ENCODE results near the gene SH3PXD2A.

SH3PXD2A gene

DNA sequence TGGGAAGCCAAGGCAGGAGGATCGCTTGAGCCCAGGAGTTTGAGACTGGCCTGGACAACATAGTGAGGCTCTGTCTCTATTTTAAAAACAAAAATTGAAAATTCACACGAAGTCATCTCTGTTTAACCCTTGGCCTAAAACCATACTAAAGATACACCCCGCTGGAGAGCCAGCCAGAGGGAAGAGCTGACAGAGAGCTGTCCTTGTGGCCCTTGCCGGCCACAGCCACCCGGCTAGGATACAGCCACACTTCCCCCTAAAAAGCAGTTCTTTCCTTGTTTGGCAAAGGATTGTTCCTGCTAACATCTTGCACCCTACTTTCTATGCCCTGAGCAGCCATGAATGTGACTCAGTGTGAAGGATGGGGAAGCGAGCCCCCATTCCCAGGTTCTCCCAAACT lies 49.6 kb downstream of the SH3PXD2A start:
- in situ Hi-C loops (cut with HindIII; ENCODE audit: low sequenced_read_pairs) = no loop called here

DNA sequence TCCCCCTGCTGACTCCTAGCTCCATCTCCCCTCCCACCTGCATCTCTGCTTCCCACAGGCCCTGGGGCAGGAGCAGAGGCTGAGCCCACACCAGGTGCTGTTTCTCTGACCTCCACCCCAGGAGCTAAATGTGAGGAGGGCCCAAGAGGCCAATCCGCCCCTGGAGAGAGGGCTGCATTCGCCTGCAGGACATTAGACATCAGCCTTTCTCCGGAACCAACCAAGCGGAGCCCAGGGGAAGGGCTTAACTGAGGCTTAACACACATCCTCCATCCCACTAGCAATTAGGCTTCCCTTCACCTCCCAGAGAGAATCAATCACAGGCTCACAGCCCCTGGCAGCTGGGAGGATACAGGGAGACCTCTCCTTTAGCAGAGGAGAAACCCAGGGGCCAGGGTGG lies 50.5 kb downstream of the SH3PXD2A start:
- H3K4me3 ChIP-seq (ENCODE audit: low read depth, low read length) = no peak overlapping the region
- in situ Hi-C loops (cut with HindIII; ENCODE audit: low sequenced_read_pairs) = no loop called here
- DNase-seq (ENCODE audit: low read depth) = no peak
- TF ChIP-seq, protein P1, sequence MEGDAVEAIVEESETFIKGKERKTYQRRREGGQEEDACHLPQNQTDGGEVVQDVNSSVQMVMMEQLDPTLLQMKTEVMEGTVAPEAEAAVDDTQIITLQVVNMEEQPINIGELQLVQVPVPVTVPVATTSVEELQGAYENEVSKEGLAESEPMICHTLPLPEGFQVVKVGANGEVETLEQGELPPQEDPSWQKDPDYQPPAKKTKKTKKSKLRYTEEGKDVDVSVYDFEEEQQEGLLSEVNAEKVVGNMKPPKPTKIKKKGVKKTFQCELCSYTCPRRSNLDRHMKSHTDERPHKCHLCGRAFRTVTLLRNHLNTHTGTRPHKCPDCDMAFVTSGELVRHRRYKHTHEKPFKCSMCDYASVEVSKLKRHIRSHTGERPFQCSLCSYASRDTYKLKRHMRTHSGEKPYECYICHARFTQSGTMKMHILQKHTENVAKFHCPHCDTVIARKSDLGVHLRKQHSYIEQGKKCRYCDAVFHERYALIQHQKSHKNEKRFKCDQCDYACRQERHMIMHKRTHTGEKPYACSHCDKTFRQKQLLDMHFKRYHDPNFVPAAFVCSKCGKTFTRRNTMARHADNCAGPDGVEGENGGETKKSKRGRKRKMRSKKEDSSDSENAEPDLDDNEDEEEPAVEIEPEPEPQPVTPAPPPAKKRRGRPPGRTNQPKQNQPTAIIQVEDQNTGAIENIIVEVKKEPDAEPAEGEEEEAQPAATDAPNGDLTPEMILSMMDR (IDR thresholded peaks at IDR 0.05; ENCODE audit: low read depth, low read length, missing control alignments) = no peak

More for the DNA sequence above, 49.6 kb downstream of the SH3PXD2A start:
- DNase-seq (ENCODE audit: low read depth) = no peak
- TF ChIP-seq, protein P1 (IDR thresholded peaks at IDR 0.05; ENCODE audit: low read depth, low read length, missing control alignments) = no peak
- no peak overlapping the region for H3K4me3 ChIP-seq (ENCODE audit: low read depth, low read length)

DNA sequence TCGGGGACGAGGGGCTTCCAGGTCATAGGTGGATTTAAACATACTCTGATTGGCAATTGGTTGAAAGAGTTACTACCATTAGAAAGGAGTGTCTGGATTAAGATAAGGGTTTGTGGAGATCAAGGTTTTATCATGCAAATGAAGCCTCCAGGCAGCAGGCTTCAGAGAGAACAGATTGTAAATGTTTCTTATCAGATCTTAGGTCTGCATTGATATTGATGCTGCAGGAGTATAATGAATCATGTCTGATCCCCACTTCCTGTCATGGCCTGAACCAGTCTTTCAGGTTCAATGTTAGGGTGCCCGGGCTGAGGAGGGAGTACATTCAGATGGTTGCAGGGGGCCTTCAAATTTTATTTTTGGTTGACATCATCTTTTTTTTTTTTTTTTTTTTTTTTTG lies 51.4 kb downstream of the SH3PXD2A start:
- in situ Hi-C loops (cut with HindIII; ENCODE audit: low sequenced_read_pairs) = no loop called here
- TF ChIP-seq, protein P1 (IDR thresholded peaks at IDR 0.05; ENCODE audit: low read depth, low read length, missing control alignments) = no peak
- no peak for DNase-seq (ENCODE audit: low read depth)
- H3K4me3 ChIP-seq (ENCODE audit: low read depth, low read length) = no peak overlapping the region

DNA sequence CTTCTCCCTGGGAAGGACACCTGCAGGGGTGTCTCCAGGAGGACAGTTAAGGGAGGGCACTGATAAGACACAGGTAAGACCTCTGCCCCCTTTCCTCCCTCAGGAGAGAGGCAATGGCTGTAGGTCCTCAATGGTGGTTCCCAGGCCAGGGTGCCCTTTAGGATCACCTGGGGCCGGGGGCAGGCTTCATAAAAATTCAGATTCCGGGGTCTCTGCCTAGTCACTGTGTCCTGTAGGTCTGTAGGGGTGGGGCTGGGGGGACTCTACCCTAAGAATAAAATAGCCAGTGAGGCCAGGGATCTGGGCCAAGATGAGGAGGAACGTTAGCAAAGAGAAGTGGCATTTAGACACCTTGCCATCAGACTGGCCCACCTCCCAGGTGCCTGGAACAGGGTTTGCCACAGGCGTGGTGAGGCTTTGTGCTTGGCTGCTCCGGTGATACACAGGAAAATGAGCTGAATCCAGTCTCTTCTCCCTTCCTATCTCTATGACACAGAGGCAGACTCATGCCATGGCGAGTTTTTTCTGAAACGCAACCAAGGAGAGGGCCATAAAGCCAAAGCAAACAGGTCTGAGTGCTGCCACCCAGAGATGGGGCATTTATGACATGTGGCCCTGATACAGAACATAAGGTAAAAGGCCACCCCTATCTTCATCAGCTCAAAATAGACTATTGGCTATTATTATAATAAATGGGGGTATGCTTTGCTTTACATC lies 52.6 kb downstream of the SH3PXD2A start:
- DNase-seq (ENCODE audit: low read depth) = no peak
- H3K4me3 ChIP-seq (ENCODE audit: low read depth, low read length) = no peak overlapping the region
- TF ChIP-seq, protein P1 (IDR thresholded peaks at IDR 0.05; ENCODE audit: low read depth, low read length, missing control alignments) = no peak
- in situ Hi-C loops (cut with HindIII; ENCODE audit: low sequenced_read_pairs) = no loop called here

DNA sequence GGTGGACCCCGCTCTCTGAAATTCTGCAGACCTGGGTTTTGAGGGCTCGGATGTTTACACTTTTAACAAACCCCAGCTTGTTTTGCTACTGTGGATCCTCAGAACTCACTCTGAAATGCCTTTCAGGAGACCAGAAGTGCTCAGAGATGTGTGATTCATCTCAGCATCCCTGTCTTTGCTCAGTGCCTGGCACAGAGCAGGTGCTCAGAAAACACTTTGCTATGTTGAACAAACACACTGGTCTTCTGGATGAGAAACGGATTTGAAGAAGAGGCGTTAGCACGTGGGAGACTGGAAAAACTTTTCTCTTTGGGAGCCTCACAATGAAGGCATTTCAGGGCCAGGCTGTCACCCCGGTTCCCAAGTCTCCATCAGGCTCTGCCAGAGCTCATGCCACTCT lies 53.3 kb downstream of the SH3PXD2A start:
- H3K4me3 ChIP-seq (ENCODE audit: low read depth, low read length) = no peak overlapping the region
- in situ Hi-C loops (cut with HindIII; ENCODE audit: low sequenced_read_pairs) = no loop called here
- TF ChIP-seq, protein P1 (IDR thresholded peaks at IDR 0.05; ENCODE audit: low read depth, low read length, missing control alignments) = no peak
- no peak for DNase-seq (ENCODE audit: low read depth)

DNA sequence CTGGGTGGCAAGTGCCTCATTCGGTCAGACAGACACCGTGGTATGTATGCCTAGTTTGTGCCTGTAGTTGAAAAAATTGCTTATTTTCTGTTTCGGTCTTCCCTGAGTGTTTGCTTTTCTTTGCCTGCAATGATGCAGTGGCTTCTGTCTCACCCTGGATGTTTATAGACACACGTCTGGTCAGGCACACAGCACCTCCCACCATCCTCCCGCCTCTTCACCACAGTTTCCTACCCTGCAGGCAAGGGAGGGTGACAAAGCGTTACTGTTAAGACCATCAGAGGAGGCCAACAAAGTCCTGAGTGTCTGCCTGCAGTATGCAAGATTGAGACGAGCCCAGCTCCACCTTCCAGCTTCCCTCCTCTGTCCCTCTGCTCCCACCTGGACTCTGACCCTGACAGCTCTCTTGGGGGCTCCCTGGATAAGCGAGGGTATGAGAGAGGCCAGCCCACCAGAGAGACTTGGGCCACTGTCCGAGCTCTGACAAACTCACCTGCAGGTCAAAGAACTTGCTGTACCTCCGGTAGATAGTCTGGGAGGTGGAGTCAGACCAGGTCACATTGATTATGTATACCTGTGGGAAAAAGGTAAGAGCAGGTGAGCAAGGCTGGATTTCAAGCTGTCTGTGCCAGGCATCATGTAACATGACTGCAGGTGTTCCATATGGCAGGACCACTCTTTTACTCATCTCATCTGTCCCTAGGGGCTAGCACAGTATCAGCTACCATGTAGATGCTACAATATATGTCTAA lies 54.4 kb downstream of the SH3PXD2A start:
- H3K4me3 ChIP-seq (ENCODE audit: low read depth, low read length) = no peak overlapping the region
- no peak for DNase-seq (ENCODE audit: low read depth)
- TF ChIP-seq, protein P1 (IDR thresholded peaks at IDR 0.05; ENCODE audit: low read depth, low read length, missing control alignments) = no peak
- in situ Hi-C loops (cut with HindIII; ENCODE audit: low sequenced_read_pairs) = no loop called here

Measured in astrocyte of the cerebellum (primary cell).